Hepatocyte (in vitro differentiated cells): ENCODE results near the gene LILRA1.

ENCODE experiments used
- EZH2 ChIP-seq: fragments of 200-600 bp; sonication (generic); IDR thresholded peaks from 2 replicates; pipeline ENCODE4 v1.6.1; 2016; ENCODE audit warnings: antibody characterized with exemption, mild to moderate bottlenecking, borderline replicate concordance
- TF ChIP-seq, protein P1 (sequence below): fragments of 200-600 bp; sonication (generic); IDR thresholded peaks from 2 replicates; pipeline ENCODE4 v1.5.1; 2016; ENCODE audit warnings: antibody characterized with exemption, mild to moderate bottlenecking; ENCODE audit not compliant: poor library complexity

DNA sequence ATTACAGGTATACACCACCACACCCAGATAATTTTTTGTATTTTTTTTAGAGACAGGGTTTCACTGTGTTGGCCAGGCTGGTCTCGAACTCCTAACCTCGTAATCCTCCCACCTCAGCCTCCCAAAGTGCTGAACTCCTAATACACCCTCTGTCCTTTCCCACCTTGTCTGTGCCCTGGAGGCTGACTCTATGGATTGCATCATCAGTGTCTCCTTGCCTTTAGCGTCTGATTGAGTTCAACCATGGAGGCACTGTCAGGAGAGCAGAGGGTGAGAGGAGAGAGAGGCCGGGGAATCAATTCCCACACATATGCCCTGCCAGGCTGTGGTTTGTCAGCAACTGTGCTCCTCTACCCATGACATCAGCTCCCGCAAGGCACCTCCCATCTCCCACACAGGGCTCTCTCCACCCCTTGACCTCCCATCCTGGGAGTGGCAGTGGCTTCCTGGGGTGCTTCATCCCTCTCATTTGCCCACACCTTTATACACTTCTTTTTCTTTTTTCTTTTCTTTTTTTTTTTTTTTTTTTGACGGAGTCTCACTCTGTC is 56.8 kb downstream of the LILRA1 start:
- TF ChIP-seq, protein P1, sequence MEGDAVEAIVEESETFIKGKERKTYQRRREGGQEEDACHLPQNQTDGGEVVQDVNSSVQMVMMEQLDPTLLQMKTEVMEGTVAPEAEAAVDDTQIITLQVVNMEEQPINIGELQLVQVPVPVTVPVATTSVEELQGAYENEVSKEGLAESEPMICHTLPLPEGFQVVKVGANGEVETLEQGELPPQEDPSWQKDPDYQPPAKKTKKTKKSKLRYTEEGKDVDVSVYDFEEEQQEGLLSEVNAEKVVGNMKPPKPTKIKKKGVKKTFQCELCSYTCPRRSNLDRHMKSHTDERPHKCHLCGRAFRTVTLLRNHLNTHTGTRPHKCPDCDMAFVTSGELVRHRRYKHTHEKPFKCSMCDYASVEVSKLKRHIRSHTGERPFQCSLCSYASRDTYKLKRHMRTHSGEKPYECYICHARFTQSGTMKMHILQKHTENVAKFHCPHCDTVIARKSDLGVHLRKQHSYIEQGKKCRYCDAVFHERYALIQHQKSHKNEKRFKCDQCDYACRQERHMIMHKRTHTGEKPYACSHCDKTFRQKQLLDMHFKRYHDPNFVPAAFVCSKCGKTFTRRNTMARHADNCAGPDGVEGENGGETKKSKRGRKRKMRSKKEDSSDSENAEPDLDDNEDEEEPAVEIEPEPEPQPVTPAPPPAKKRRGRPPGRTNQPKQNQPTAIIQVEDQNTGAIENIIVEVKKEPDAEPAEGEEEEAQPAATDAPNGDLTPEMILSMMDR: no peak
- TF ChIP-seq EZH2: no peak
